Activated B cell treated with CpG ODN at 0.5 μM for 24 hours (primary cell): ENCODE data around the gene ZNF664. TPM values are rescaled to one million over a fixed set of nuclear protein-coding genes. Genes with fewer than 3 reads are reported as not detected.

Source experiments
- ATAC-seq: fragments of 200-7000 bp; cut with Tn5 transposase; one replicate; pipeline ENCODE4 v1.10.0; 2021; ENCODE audit warnings: low read depth, mild to moderate bottlenecking, moderate library complexity
- CTCF ChIA-PET: fragments of 350-600 bp; sonication (Branson Sonifier 250); formaldehyde crosslinking; loops from one replicate; lab custom pipeline; 2021; ENCODE audit warnings: antibody characterized with exemption; lab: Charles Lee
- POLR2A ChIA-PET: fragments of 350-600 bp; sonication (Branson Sonifier 250); formaldehyde crosslinking; loops from one replicate; lab custom pipeline; 2021; ENCODE audit warnings: antibody characterized with exemption; lab: Charles Lee
- DNase-seq: peaks from one replicate; pipeline ENCODE4 v3.0.0; 2022
- H3K27ac Mint-ChIP-seq: one replicate; pipeline ENCODE4 v1.8.0; 2020; ENCODE audit warnings: mixed read lengths
- H3K27me3 Mint-ChIP-seq: one replicate; pipeline ENCODE4 v1.8.0; 2021; ENCODE audit warnings: mixed read lengths
- H3K36me3 Mint-ChIP-seq: one replicate; pipeline ENCODE4 v1.8.0; 2021; ENCODE audit warnings: low read depth, mixed read lengths
- H3K4me1 Mint-ChIP-seq: one replicate; pipeline ENCODE4 v1.8.0; 2021; ENCODE audit warnings: mixed read lengths
- H3K4me3 Mint-ChIP-seq: one replicate; pipeline ENCODE4 v1.8.0; 2020; ENCODE audit warnings: mild to moderate bottlenecking, mixed read lengths
- H3K9me3 Mint-ChIP-seq: one replicate; pipeline ENCODE4 v1.8.0; 2020; ENCODE audit warnings: mixed read lengths
- CTCF ChIP-seq: fragments of 200-600 bp; IDR thresholded peaks from one replicate; pipeline ENCODE4 v1.8.0; 2022; ENCODE audit warnings: antibody characterized with exemption, mild to moderate bottlenecking
- intact Hi-C: fragments of 100-400 bp; cut with micrococcal nuclease; formaldehyde crosslinking; loops from one replicate; pipeline ENCODE4 v1.15.1; 2024
- total RNA-seq: library from RNA; stranded (reverse); gene quantifications from 2 replicates; pipeline ENCODE4 v1.2.3, GENCODE V29; 2022

Gene ZNF664
- total RNA-seq, 1 donor from 2014 or later, result 40.7 TPM

- Mint-ChIP-seq H3K27ac (no peak overlapping the region), H3K4me1 (no peaks in the 10 kb centered on the region), H3K9me3 (no peaks in the 10 kb centered on the region), H3K36me3 (no peaks in the 10 kb centered on the region), H3K4me3 (no peak overlapping the region), H3K27me3 (no peaks in the 10 kb centered on the region)
- DNase-seq, result no peak
- ATAC-seq, result no peak
- no peak for TF ChIP-seq CTCF
- POLR2A ChIA-PET, result no interaction called here
- intact Hi-C loops, result no loop called here
- CTCF ChIA-PET, result no interaction called here
Observed at GRCh38 chr12:124030510-124030909, 57.5 kb downstream of the ZNF664 start.

- ChIA-PET POLR2A (no interaction called here), CTCF (interaction anchor here (0.8 to 2.3 kb wide), 4 partner anchors 11 to 907 kb away, joined by 3 to 17 read pairs (median 6); no protein-coding TSS in a partner anchor)
- Mint-ChIP-seq H3K27ac (no peak overlapping the region), H3K4me3 (no peak overlapping the region), H3K9me3 (no peaks in the 10 kb centered on the region), H3K4me1 (no peaks in the 10 kb centered on the region), H3K36me3 (no peaks in the 10 kb centered on the region), H3K27me3 (no peaks in the 10 kb centered on the region)
- intact Hi-C loops, result no loop called here
- TF ChIP-seq CTCF, result no peak
- DNase-seq (no peak), ATAC-seq (no peak)
Observed at GRCh38 chr12:124031058-124031457, 58.0 kb downstream of the ZNF664 start.

- H3K27ac Mint-ChIP-seq, result no peak overlapping the region
- ChIA-PET CTCF (interaction anchor here (0.6 to 2.3 kb wide), 18 partner anchors 9 to 905 kb away, joined by 3 to 17 read pairs (median 5); no protein-coding TSS in a partner anchor), POLR2A (no interaction called here)
- intact Hi-C loops, result loop anchor here (1.0 kb wide), 2 partner anchors 127 to 231 kb away; no protein-coding TSS in a partner anchor
- ATAC-seq, result no peak
- no peaks in the 10 kb centered on the region for H3K36me3 Mint-ChIP-seq
- H3K4me3 Mint-ChIP-seq, result no peak overlapping the region
- H3K4me1 Mint-ChIP-seq, result no peaks in the 10 kb centered on the region
- no peaks in the 10 kb centered on the region for H3K9me3 Mint-ChIP-seq
- no peak for DNase-seq
- TF ChIP-seq CTCF, result peak; percentile 29
- H3K27me3 Mint-ChIP-seq, result peaks cover 5% of the 10 kb centered on the region
Observed at GRCh38 chr12:124032265-124032886, 59.4 kb downstream of the ZNF664 start.

- no peak for DNase-seq
- Mint-ChIP-seq H3K4me1 (no peaks in the 10 kb centered on the region), H3K27ac (no peak overlapping the region), H3K9me3 (no peaks in the 10 kb centered on the region), H3K27me3 (peaks cover 5% of the 10 kb centered on the region), H3K4me3 (no peak overlapping the region), H3K36me3 (no peaks in the 10 kb centered on the region)
- POLR2A ChIA-PET, result no interaction called here
- ATAC-seq, result no peak
- TF ChIP-seq CTCF, result no peak
- CTCF ChIA-PET, result interaction anchor here (1.4 to 2.3 kb wide), 5 partner anchors 25 to 735 kb away, joined by 3 to 13 read pairs (median 5); no protein-coding TSS in a partner anchor
- intact Hi-C loops, result no loop called here
Observed at GRCh38 chr12:124033859-124034258, 60.8 kb downstream of the ZNF664 start.

- Mint-ChIP-seq H3K36me3 (no peaks in the 10 kb centered on the region), H3K9me3 (no peaks in the 10 kb centered on the region), H3K4me1 (no peaks in the 10 kb centered on the region), H3K4me3 (no peak overlapping the region), H3K27ac (no peak overlapping the region), H3K27me3 (peaks cover 5% of the 10 kb centered on the region)
- intact Hi-C loops, result no loop called here
- ChIA-PET CTCF (interaction anchor here (1.2 kb wide), 1 partner anchor 18 kb away, joined by 3 read pairs; no protein-coding TSS in a partner anchor), POLR2A (no interaction called here)
- TF ChIP-seq CTCF, result no peak
- DNase-seq (no peak), ATAC-seq (no peak)
Observed at GRCh38 chr12:124034297-124034696, 61.3 kb downstream of the ZNF664 start.
